Measurements from ENCODE around the gene CLIC2. TPM values are rescaled to one million over a fixed set of nuclear protein-coding genes. Genes with fewer than 3 reads are reported as not detected.

Gene CLIC2
- total RNA-seq, 2 experiments from 2014 or later = not detected

DNA sequence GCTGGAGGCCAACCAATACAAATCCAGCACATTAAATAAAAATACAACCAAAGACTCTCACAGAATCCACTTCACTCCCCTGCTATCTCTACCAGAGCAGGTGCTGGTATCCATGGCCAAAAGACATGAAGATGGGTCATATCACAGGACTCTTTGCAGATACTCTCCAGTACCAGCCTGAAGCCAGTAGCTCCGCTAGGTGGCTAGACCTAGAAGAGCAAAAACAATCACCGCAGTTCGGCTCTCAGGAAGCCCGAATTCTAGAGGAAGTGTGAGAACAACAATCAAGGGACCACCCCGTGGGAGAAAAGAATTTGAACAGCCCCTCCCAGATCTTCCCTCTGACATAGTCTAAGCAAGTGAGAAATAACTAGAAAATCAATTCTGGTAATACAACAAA is 20.2 kb downstream of the CLIC2 start:
- H3K36me3 ChIP-seq (ENCODE audit: insufficient read depth, low read length) = no peaks in the 10 kb centered on the region
- H3K79me2 ChIP-seq (ENCODE audit: insufficient read depth, low read depth, low read length) = no peaks in the 10 kb centered on the region
- intact Hi-C loops (cut with micrococcal nuclease; ENCODE audit: unreplicated experiment) = no loop called here
- H3K4me3 ChIP-seq (ENCODE audit: low read depth, low read length, poor library complexity, severe bottlenecking) = no peak overlapping the region
- H3K27ac ChIP-seq (ENCODE audit: low read depth, low read length, poor library complexity, severe bottlenecking) = no peak overlapping the region
- H2AFZ ChIP-seq (ENCODE audit: low read length) = no peak overlapping the region
- no TSS peak for BruUV-seq (replicated peaks)
- no peak overlapping the region for H3K4me2 ChIP-seq (ENCODE audit: low read length)
- H3K9me2 ChIP-seq (ENCODE audit: insufficient read depth, low read length) = no peaks in the 10 kb centered on the region
- ChIA-PET CTCF (ENCODE audit: unreplicated experiment) (no interaction called here), POLR2A (no interaction called here)
- no peaks in the 10 kb centered on the region for H3K9me3 ChIP-seq (ENCODE audit: low read length)
- H3K4me1 ChIP-seq (ENCODE audit: insufficient read depth, low read length, poor library complexity, severe bottlenecking) = no peaks in the 10 kb centered on the region
- no peaks in the 10 kb centered on the region for H4K20me1 ChIP-seq (ENCODE audit: insufficient read depth, low read length)
- TF ChIP-seq EZH2phosphoT487 (IDR thresholded peaks at IDR 0.05; ENCODE audit: borderline replicate concordance, low read depth, low read length) = no peak
- TF ChIP-seq, protein P1, sequence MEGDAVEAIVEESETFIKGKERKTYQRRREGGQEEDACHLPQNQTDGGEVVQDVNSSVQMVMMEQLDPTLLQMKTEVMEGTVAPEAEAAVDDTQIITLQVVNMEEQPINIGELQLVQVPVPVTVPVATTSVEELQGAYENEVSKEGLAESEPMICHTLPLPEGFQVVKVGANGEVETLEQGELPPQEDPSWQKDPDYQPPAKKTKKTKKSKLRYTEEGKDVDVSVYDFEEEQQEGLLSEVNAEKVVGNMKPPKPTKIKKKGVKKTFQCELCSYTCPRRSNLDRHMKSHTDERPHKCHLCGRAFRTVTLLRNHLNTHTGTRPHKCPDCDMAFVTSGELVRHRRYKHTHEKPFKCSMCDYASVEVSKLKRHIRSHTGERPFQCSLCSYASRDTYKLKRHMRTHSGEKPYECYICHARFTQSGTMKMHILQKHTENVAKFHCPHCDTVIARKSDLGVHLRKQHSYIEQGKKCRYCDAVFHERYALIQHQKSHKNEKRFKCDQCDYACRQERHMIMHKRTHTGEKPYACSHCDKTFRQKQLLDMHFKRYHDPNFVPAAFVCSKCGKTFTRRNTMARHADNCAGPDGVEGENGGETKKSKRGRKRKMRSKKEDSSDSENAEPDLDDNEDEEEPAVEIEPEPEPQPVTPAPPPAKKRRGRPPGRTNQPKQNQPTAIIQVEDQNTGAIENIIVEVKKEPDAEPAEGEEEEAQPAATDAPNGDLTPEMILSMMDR (conservative IDR thresholded peaks at IDR 0.05; ENCODE audit: low read length) = no peak
- DNase-seq (ENCODE audit: low spot score) = no peak

- no peak overlapping the region for H3K4me2 ChIP-seq (ENCODE audit: low read length)
- H3K4me1 ChIP-seq (ENCODE audit: insufficient read depth, low read length, poor library complexity, severe bottlenecking) = no peaks in the 10 kb centered on the region
- no peaks in the 10 kb centered on the region for H3K9me3 ChIP-seq (ENCODE audit: low read length)
- no peak overlapping the region for H2AFZ ChIP-seq (ENCODE audit: low read length)
- intact Hi-C loops (cut with micrococcal nuclease; ENCODE audit: unreplicated experiment) = no loop called here
- no peak for DNase-seq (ENCODE audit: low spot score)
- no peaks in the 10 kb centered on the region for H4K20me1 ChIP-seq (ENCODE audit: insufficient read depth, low read length)
- no TSS peak for BruUV-seq (replicated peaks)
- H3K9me2 ChIP-seq (ENCODE audit: insufficient read depth, low read length) = no peaks in the 10 kb centered on the region
- no peaks in the 10 kb centered on the region for H3K36me3 ChIP-seq (ENCODE audit: insufficient read depth, low read length)
- no peaks in the 10 kb centered on the region for H3K79me2 ChIP-seq (ENCODE audit: insufficient read depth, low read depth, low read length)
- H3K27ac ChIP-seq (ENCODE audit: low read depth, low read length, poor library complexity, severe bottlenecking) = no peak overlapping the region
- ChIA-PET CTCF (ENCODE audit: unreplicated experiment) (no interaction called here), POLR2A (no interaction called here)
- TF ChIP-seq EZH2phosphoT487 (IDR thresholded peaks at IDR 0.05; ENCODE audit: borderline replicate concordance, low read depth, low read length) = no peak
- TF ChIP-seq, protein P1 (conservative IDR thresholded peaks at IDR 0.05; ENCODE audit: low read length) = no peak
- no peak overlapping the region for H3K4me3 ChIP-seq (ENCODE audit: low read depth, low read length, poor library complexity, severe bottlenecking)
These were observed 20.6 kb downstream of the CLIC2 start for GRCh38 chrX:155313766-155314165.

DNA sequence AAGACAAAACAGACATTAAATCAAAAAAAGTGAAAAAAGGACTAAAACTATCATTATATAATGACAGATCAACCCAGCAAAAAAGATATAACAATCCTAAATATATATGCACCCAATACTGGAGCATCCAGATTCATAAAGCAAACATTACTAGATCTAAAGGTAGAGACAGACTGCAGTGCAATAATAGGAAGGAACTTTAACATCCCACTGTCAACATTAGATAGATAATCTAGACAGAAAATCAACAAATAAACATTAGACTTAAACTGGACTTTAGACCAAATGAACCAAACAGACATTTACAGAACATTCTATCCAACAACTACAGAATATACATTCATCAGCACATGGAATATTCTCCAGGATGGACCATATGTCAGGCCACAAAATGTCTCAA is 40.6 kb downstream of the CLIC2 start:
- Histone ChIP-seq H2AFZ (ENCODE audit: low read length) (no peak overlapping the region), H3K36me3 (ENCODE audit: insufficient read depth, low read length) (no peaks in the 10 kb centered on the region), H3K27ac (ENCODE audit: low read depth, low read length, poor library complexity, severe bottlenecking) (no peak overlapping the region), H3K9me2 (ENCODE audit: insufficient read depth, low read length) (no peaks in the 10 kb centered on the region), H3K9me3 (ENCODE audit: low read length) (no peaks in the 10 kb centered on the region), H3K4me1 (ENCODE audit: insufficient read depth, low read length, poor library complexity, severe bottlenecking) (no peaks in the 10 kb centered on the region), H4K20me1 (ENCODE audit: insufficient read depth, low read length) (no peaks in the 10 kb centered on the region), H3K79me2 (ENCODE audit: insufficient read depth, low read depth, low read length) (no peaks in the 10 kb centered on the region), H3K4me2 (ENCODE audit: low read length) (no peak overlapping the region), H3K4me3 (ENCODE audit: low read depth, low read length, poor library complexity, severe bottlenecking) (no peak overlapping the region)
- CTCF ChIA-PET (ENCODE audit: unreplicated experiment) = no interaction called here
- DNase-seq (ENCODE audit: low spot score) = no peak
- POLR2A ChIA-PET = no interaction called here
- intact Hi-C loops (cut with micrococcal nuclease; ENCODE audit: unreplicated experiment) = no loop called here
- BruUV-seq (replicated peaks) = no TSS peak
- no peak for TF ChIP-seq EZH2phosphoT487 (IDR thresholded peaks at IDR 0.05; ENCODE audit: borderline replicate concordance, low read depth, low read length)
- TF ChIP-seq, protein P1 (conservative IDR thresholded peaks at IDR 0.05; ENCODE audit: low read length) = no peak
